Measurements from ENCODE around the gene STRADA. TPM values are rescaled to one million over a fixed set of nuclear protein-coding genes. Genes with fewer than 3 reads are reported as not detected.
A peak's percentile ranks its signal among the peaks of the same experiment; 100 is the strongest.

Gene STRADA
- total RNA-seq, 2 donors from 2014 or later, result 71.7 to 77.7 TPM

GRCh38 chr17:63772801-63773271 lies 31.2 kb upstream of the STRADA start:
- H3K4me1 Mint-ChIP-seq (ENCODE audit: low read depth), result peaks cover 59% of the 10 kb centered on the region
- no peaks in the 10 kb centered on the region for H3K27me3 Mint-ChIP-seq (ENCODE audit: low read depth)
- H3K36me3 Mint-ChIP-seq (ENCODE audit: insufficient read depth in 2 of 2), result peaks cover 13 to 23% of the 10 kb centered on the region in 2 donors
- H3K9me3 Mint-ChIP-seq, result no peaks in the 10 kb centered on the region
- peak overlapping the region; percentile 97 for H3K4me3 Mint-ChIP-seq
- ATAC-seq (replicated peaks in 1 of 2) (no peak), DNase-seq (no peak)
- peak overlapping the region; percentile 89 for H3K27ac Mint-ChIP-seq

- Mint-ChIP-seq H3K9me3 (no peaks in the 10 kb centered on the region), H3K27ac (peak overlapping the region; percentile 50), H3K4me3 (no peak overlapping the region), H3K27me3 (ENCODE audit: low read depth) (no peaks in the 10 kb centered on the region), H3K36me3 (ENCODE audit: insufficient read depth in 2 of 2) (peaks cover 9 to 20% of the 10 kb centered on the region in 2 donors), H3K4me1 (ENCODE audit: low read depth) (peaks cover 31% of the 10 kb centered on the region)
- ATAC-seq (replicated peaks in 1 of 2), result no peak
- DNase-seq, result no peak
These were observed 26.8 kb upstream of the STRADA start for GRCh38 chr17:63768433-63768832.

DNA sequence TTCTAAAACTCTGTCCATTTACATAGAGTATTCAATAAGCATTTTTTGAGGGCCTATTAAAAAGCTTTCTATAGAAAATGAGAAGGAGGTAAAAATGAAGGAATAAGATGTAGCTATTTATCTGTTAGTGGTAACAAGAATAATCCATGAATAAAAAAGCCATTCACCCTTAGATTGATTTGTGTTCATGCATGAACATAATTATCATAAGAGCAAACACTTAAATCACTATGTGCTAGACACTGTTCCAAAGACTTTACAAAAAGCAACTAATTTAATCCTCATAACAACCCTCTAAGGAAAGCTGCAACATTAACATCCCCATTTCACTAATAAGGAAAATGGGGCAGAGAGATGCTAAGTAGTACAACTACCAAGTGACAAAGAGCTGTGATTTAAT lies 25.2 kb upstream of the STRADA start:
- Mint-ChIP-seq H3K27me3 (ENCODE audit: low read depth) (no peaks in the 10 kb centered on the region), H3K4me1 (ENCODE audit: low read depth) (peaks cover 26% of the 10 kb centered on the region), H3K27ac (peak overlapping the region; percentile 54), H3K9me3 (no peaks in the 10 kb centered on the region), H3K36me3 (ENCODE audit: insufficient read depth in 2 of 2) (peaks cover 7 to 20% of the 10 kb centered on the region in 2 donors), H3K4me3 (no peak overlapping the region)
- DNase-seq (no peak), ATAC-seq (replicated peaks in 1 of 2) (no peak)

DNA sequence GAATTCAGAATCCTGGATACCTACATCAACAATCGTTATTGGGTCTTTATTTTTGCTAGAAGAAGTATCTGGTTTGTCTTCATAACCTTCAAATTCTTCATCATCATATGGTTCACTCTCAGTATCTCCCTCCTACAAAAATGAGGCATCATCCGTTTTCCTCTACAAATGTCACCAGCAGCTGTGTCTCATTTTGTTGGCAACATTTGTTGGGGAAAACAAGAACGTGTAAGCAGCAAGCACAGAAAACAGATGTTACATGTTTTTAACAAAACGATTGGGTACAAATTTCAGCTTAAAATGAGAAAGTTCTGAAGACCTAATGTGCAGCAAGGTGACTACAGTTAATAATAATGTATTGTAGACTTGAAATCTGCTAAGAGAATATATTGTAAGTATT lies 23.1 kb upstream of the STRADA start:
- Mint-ChIP-seq H3K4me1 (ENCODE audit: low read depth) (peaks cover 14% of the 10 kb centered on the region), H3K9me3 (no peaks in the 10 kb centered on the region), H3K27ac (no peak overlapping the region), H3K36me3 (ENCODE audit: insufficient read depth in 2 of 2) (peaks cover 7 to 27% of the 10 kb centered on the region in 2 donors), H3K4me3 (no peak overlapping the region), H3K27me3 (ENCODE audit: low read depth) (no peaks in the 10 kb centered on the region)
- no peak for ATAC-seq (replicated peaks in 1 of 2)
- no peak for DNase-seq

DNA sequence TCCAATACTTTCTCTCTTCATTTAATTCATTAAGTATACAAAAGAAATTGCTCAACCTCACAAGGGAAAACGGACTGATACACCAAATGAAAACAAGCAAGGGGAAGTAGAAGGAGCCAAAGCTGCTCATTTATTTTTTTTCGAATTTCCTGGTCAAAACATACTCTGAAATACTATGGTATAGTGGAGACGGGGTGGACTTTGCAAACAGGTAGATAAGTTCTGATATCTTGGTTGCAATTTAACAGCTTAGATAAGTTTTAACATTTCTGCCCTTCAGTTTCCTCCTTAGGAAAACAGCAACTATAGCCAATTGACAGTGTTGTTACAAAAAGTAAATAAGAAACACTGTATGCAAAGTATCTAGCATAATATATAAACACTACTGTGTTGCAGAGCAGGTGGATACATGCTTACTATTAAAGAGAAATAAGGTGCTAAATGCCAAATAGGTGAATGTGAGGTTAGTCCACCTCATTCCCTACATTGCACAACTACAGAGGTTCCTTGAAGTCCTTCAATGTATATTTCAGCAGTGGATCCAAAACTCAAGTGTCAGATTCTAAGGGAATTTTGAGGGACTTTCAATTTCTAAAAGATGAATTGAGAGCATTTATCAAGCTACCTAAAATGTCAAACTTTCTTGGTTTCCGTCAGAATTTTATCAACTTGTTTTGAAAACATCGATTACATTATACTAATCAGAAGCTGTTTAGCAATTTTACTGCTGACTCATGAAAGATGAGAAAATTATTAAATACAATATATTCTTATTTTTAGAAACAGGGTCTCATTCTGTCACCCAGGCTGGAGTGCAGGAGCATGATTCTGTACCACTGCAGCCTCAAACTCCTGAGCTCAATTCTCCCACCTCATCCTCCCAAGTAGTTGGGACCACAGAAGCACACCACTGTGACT lies 20.8 kb upstream of the STRADA start:
- no peak for DNase-seq
- Mint-ChIP-seq H3K4me1 (ENCODE audit: low read depth) (peaks cover 7% of the 10 kb centered on the region), H3K27ac (peak overlapping the region; percentile 12), H3K36me3 (ENCODE audit: insufficient read depth in 2 of 2) (peaks cover 7 to 35% of the 10 kb centered on the region in 2 donors), H3K4me3 (no peak overlapping the region), H3K27me3 (ENCODE audit: low read depth) (no peaks in the 10 kb centered on the region), H3K9me3 (no peaks in the 10 kb centered on the region)
- no peak for ATAC-seq (replicated peaks in 1 of 2)

GRCh38 chr17:63760771-63761539 lies 19.4 kb upstream of the STRADA start:
- no peaks in the 10 kb centered on the region for H3K27me3 Mint-ChIP-seq (ENCODE audit: low read depth)
- H3K4me1 Mint-ChIP-seq (ENCODE audit: low read depth), result peaks cover 7% of the 10 kb centered on the region
- H3K36me3 Mint-ChIP-seq (ENCODE audit: insufficient read depth in 2 of 2), result peaks cover 9 to 39% of the 10 kb centered on the region in 2 donors
- H3K9me3 Mint-ChIP-seq, result no peaks in the 10 kb centered on the region
- DNase-seq, result peak; percentile 18 to 19
- peak; percentile 32 to 48 for ATAC-seq (replicated peaks in 1 of 2)
- no peak overlapping the region for H3K4me3 Mint-ChIP-seq
- peak overlapping the region; percentile 13 for H3K27ac Mint-ChIP-seq

DNA sequence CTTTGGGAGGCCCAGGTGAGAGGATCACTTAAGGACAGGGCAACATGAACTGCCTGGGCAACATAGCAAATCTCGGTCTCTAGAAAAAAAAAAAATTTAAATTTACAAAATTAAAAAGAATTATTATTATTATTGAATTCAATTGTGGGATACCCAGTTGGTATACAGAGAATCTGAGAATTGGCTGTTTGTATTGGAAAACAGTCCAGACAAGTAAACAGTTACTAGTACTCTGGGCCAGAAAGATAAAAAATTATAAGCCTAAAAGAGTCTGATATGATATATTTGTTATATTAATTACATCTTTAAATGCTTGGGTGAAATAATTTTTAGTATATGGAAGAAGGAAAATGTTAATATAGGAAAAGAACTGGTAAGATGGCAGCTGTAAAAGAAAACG lies 16.8 kb upstream of the STRADA start:
- Mint-ChIP-seq H3K4me3 (no peak overlapping the region), H3K27ac (peak overlapping the region; percentile 70), H3K4me1 (ENCODE audit: low read depth) (peaks cover 8% of the 10 kb centered on the region), H3K27me3 (ENCODE audit: low read depth) (no peaks in the 10 kb centered on the region), H3K36me3 (ENCODE audit: insufficient read depth in 2 of 2) (peaks cover 8 to 37% of the 10 kb centered on the region in 2 donors), H3K9me3 (no peaks in the 10 kb centered on the region)
- DNase-seq (no peak), ATAC-seq (replicated peaks in 1 of 2) (no peak)

DNA sequence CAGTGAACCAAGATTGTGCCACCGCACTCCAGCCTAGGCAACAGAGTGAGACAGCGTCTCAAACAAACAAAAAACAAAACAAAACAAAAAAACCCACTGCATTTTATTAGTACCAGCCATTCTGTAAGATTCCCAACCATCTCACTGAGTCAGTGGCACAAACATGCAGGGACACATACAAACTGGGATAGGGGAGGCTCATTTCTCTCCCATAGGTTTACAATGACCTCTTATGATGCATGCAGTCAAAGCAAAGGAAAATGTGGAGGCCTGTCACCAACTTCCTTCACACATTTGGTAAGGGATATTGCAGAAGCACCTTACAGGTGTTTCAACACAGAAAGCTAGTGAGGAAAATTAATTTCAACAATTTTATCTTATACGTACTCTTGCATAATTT lies 12.4 kb upstream of the STRADA start:
- Mint-ChIP-seq H3K27me3 (ENCODE audit: low read depth) (no peaks in the 10 kb centered on the region), H3K36me3 (ENCODE audit: insufficient read depth in 2 of 2) (peaks cover 14 to 39% of the 10 kb centered on the region in 2 donors), H3K4me3 (no peak overlapping the region), H3K9me3 (no peaks in the 10 kb centered on the region), H3K27ac (peak overlapping the region; percentile 85), H3K4me1 (ENCODE audit: low read depth) (peaks cover 22% of the 10 kb centered on the region)
- no peak for DNase-seq
- ATAC-seq (replicated peaks in 1 of 2), result no peak

- peaks cover 22% of the 10 kb centered on the region for H3K4me1 Mint-ChIP-seq (ENCODE audit: low read depth)
- H3K27ac Mint-ChIP-seq, result peak overlapping the region; percentile 85
- DNase-seq (no peak), ATAC-seq (replicated peaks in 1 of 2) (peak in 1 of 2 donors; percentile 66)
- no peaks in the 10 kb centered on the region for H3K9me3 Mint-ChIP-seq
- peak overlapping the region in 1 of 2 donors; percentile 64 for H3K4me3 Mint-ChIP-seq
- no peaks in the 10 kb centered on the region for H3K27me3 Mint-ChIP-seq (ENCODE audit: low read depth)
- peaks cover 13 to 34% of the 10 kb centered on the region in 2 donors for H3K36me3 Mint-ChIP-seq (ENCODE audit: insufficient read depth in 2 of 2)
These were observed 11.6 kb upstream of the STRADA start for GRCh38 chr17:63753215-63753614.

DNA sequence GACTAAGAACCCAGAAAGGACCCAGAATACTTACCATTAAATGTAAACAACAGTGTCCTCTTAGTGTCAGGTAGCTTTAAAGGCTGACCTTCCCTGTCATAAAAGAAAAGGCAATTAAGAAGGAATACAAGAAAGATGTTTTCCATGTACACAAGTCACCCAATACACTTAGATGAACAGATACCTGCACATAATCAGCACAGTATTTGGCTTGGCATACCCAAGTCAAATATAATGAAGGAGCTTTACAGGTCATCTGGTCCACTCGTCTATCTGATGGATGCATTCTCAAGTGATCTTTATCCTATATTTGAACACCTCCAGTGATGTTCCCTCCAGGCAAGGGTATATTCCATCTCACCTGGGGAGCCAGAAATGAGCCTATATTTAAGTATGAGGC lies 11.1 kb upstream of the STRADA start:
- Mint-ChIP-seq H3K27me3 (ENCODE audit: low read depth) (no peaks in the 10 kb centered on the region), H3K27ac (peak overlapping the region; percentile 85)

DNA sequence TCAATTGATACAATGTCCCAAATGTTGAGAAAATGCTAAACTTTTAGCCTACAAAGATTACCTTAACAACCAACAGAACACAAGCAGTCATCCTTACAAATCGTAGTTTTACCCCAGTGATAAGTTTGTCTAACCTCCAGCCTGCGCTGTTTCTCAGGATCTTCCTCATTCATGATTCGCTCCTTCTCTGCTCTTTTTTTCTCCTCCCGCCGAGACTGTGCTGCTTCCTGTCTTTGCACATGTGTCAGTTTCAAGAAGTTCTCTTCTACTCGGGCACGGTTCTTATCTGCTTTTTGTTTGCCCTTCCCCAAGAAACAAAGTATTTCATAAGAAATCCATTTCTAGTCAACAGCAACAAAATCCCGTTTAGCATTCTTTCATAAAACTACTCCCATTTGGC lies 10.2 kb upstream of the STRADA start:
- no peaks in the 10 kb centered on the region for H3K9me3 Mint-ChIP-seq
- DNase-seq (peak; percentile 12 to 23), ATAC-seq (replicated peaks in 1 of 2) (peak; percentile 31 to 53)
- H3K4me1 Mint-ChIP-seq (ENCODE audit: low read depth), result peaks cover 22% of the 10 kb centered on the region
- H3K27ac Mint-ChIP-seq, result peak overlapping the region; percentile 96
- H3K27me3 Mint-ChIP-seq (ENCODE audit: low read depth), result no peaks in the 10 kb centered on the region
- peak overlapping the region; percentile 77 to 85 for H3K4me3 Mint-ChIP-seq
- H3K36me3 Mint-ChIP-seq (ENCODE audit: insufficient read depth in 2 of 2), result peaks cover 11 to 33% of the 10 kb centered on the region in 2 donors

More for the DNA sequence above, 11.1 kb upstream of the STRADA start:
- H3K4me3 Mint-ChIP-seq, result no peak overlapping the region
- DNase-seq, result no peak
- H3K36me3 Mint-ChIP-seq (ENCODE audit: insufficient read depth in 2 of 2), result peaks cover 11 to 31% of the 10 kb centered on the region in 2 donors
- no peaks in the 10 kb centered on the region for H3K9me3 Mint-ChIP-seq
- no peak for ATAC-seq (replicated peaks in 1 of 2)
- peaks cover 22% of the 10 kb centered on the region for H3K4me1 Mint-ChIP-seq (ENCODE audit: low read depth)

DNA sequence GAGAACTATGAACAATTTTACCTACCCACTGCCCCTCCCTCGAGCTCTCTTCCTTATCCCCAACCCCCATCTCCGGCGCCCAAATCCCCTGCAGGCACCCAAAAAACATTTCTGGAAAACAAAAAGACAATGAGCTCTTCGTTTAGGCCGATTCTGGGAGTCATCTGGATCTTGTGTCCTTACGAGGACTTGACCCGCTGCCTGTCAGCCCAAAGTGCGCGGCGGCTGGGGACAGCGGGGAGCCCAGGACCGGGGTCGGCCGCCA lies 524 bp downstream of the STRADA start:
- Mint-ChIP-seq H3K9me3 (no peaks in the 10 kb centered on the region), H3K27ac (peak overlapping the region; percentile 97), H3K4me3 (peak overlapping the region; percentile 92 to 97), H3K4me1 (ENCODE audit: low read depth) (peaks cover 21% of the 10 kb centered on the region), H3K36me3 (ENCODE audit: insufficient read depth in 2 of 2) (peaks cover 1 to 2% of the 10 kb centered on the region in 2 donors), H3K27me3 (ENCODE audit: low read depth) (no peaks in the 10 kb centered on the region)
- DNase-seq (peak in 1 of 2 donors; percentile 66), ATAC-seq (replicated peaks in 1 of 2) (peak; percentile 16 to 33)

GRCh38 chr17:63740464-63741142 lies 996 bp downstream of the STRADA start:
- ATAC-seq (replicated peaks in 1 of 2) (no peak), DNase-seq (no peak)
- Mint-ChIP-seq H3K27ac (peak overlapping the region; percentile 97), H3K9me3 (no peaks in the 10 kb centered on the region), H3K4me3 (peak overlapping the region; percentile 92 to 97), H3K36me3 (ENCODE audit: insufficient read depth in 2 of 2) (peaks cover 1 to 2% of the 10 kb centered on the region in 2 donors), H3K27me3 (ENCODE audit: low read depth) (no peaks in the 10 kb centered on the region), H3K4me1 (ENCODE audit: low read depth) (peaks cover 21% of the 10 kb centered on the region)

Measured in activated T-cell treated with anti-CD3 and anti-CD28 coated beads, Interleukin-2, amount 50 U/mL, for 72 hours (primary cell).